Pulmonary artery endothelial cell (primary cell): ENCODE measurements around the gene THBS4. TPM values are rescaled to one million over a fixed set of nuclear protein-coding genes. Genes with fewer than 3 reads are reported as not detected.
"Not testable (repeated sequence)": the region's sequence is repeated elsewhere in the genome, so short reads cannot be mapped to it uniquely, and the experiment has no call there.

Experiments
- DNase-seq: peaks from one replicate; pipeline ENCODE4 v3.0.0-alpha.2; 2011; ENCODE audit warnings: low read depth, low spot score
- total RNA-seq: library from RNA; depleted of rRNA; stranded (reverse); fragments of >200 nt; gene quantifications from 2 replicates; pipeline ENCODE4 v1.2.3, GENCODE V29; 2014

THBS4 gene
- total RNA-seq, 1 donor from 2014 or later = under 0.01 TPM

DNA sequence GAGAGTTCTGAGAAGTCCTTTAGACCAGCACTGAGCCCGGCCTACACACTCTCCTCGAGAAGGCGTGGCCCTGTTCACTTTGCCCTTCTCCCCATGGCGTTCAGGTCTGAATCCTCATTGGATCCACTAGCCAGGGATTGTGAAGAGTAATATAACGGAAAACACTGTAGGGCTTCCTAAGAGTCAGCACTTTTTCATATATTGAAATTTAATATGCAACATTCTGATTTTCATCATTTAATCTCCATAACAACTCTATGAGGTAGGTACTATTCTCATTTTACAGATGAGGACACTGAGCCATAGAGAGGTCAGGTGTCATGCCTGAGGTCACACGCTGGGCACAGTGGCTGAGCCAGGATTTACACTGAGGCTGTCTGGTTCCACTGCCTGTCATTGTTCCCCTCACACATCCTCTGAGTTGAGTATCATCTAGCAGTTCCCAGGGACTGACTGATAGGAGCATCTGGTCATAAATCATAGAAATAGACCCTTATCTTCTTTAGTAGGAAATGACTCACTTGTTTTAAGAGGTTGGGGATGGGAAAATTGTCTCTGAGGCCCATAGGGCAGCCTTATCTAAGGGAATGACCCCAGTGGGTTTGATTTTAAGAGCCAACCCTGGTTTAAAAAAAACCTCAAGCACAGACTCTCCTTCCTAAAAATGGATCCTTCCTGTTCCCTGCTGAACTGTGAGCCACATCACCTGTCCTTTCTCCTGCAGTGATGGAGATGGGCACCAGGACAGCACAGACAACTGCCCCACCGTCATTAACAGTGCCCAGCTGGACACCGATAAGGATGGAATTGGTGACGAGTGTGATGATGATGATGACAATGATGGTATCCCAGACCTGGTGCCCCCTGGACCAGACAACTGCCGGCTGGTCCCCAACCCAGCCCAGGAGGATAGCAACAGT lies 41.2 kb downstream of the THBS4 start:
- no peak for DNase-seq

DNA sequence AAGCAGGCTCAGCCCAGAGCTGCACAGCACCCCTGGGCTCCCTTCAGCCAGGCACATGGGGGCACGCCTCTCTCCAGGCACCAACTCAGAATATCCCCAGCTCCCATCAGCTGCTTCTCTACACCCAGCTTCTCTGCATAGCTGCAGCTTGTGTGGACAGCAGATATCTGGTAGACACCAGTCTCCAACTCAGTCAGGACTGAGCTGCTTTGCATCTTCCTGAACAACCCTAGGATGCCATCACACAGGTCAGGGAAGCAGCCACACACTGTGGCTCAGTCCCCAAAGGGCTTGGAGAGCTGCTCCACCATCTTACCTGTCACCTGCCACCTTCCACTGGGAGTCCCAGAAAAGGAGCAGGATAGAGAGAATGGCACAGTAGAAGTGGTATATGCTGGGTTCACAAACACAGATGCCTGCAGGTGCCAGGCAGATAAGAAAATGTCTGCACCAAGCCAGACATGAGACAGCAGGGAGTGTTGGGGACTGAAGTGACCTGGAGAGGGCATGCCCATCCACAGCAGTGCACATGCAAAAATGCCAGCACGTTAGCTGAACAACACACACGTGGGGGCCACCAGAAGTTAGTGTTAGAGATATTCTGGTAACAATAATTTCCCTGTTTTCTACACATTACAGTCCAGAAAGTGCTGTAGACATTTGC lies 42.0 kb downstream of the THBS4 start:
- DNase-seq = no peak

DNA sequence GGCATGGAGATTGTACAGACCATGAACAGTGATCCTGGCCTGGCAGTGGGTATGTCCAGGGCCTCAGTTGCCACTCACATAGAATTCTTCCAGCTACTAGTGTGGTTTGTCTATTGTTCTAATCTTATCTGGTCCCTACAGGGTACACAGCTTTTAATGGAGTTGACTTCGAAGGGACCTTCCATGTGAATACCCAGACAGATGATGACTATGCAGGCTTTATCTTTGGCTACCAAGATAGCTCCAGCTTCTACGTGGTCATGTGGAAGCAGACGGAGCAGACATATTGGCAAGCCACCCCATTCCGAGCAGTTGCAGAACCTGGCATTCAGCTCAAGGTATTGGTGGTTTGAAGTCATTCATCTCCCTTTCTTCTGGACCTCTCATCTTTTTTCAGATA lies 43.8 kb downstream of the THBS4 start:
- DNase-seq = no peak

DNA sequence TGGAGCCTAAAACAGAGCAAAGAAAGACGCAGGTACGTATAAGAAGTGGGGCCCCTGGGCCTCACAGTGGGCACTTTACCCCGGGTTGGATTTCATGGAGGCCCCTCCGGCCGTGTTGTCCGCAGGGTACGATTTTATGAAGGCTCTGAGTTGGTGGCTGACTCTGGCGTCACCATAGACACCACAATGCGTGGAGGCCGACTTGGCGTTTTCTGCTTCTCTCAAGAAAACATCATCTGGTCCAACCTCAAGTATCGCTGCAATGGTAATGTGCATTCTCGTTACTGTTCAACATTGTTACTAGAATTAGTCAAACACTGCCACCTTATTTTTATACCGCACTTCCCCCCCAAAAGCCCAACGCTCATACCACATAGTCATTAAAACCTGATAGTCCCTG lies 47.1 kb downstream of the THBS4 start:
- DNase-seq = no peak

DNA sequence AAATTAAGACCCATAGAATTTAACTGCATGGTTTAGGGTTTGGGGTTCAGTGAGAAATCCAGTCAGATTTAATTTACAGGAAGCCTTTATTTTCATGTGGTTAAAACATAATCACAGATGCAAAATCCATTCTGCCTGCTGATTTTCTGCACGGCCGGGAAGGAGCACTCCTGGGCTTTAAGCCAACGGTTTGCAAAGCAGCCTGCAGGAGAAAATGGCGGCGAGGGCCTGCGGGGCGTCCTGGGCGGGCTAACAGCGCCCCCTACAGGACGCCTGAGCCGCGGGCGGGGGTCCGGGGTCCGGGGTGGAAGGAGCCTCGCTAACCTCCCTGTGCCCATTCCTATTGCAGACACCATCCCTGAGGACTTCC lies 47.6 kb downstream of the THBS4 start:
- peak; percentile 22 for DNase-seq

DNA sequence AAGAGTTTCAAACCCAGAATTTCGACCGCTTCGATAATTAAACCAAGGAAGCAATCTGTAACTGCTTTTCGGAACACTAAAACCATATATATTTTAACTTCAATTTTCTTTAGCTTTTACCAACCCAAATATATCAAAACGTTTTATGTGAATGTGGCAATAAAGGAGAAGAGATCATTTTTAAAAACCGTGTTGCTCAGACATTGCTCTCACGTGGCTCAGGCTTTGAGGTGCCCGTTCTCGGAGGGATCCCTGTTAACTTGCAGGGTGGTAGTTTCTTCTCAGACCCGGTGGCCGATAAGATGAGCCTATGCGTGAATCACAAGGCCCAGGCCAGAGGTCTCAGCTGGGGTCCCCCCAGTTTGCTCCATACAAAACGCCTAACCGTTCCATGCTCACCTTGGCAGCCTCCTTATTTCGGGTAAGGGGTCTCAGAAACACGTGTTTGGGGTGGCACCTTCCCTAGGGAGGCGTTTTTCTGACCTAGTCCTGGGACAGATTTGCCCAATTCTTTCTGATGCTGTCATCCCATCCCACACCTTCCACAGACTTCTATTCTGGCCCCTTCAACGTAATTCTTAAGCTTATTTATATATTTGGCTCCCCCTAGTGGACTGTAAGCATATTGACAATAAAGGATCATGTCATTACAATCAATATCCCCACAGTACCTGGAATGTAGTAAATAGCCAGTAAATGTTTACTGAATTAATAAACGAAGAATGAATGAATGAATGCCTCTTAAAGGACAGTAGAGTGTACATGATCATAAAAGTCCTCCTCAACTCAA lies 48.1 kb downstream of the THBS4 start:
- DNase-seq = no peak

DNA sequence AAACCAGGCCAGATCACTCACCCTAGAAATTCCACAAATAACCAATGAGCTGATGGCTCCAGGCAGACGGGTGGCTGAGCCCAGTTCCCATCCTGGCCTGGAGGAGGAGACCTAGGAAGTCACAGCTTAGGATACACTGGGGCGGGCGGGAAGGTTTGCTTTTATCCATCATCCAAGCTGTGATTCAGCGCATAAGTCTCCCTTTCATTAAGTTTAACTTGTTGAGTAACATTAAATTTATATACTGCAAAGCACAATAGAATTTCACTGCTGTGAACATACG lies 55.7 kb downstream of the THBS4 start:
- DNase-seq = no peak

DNA sequence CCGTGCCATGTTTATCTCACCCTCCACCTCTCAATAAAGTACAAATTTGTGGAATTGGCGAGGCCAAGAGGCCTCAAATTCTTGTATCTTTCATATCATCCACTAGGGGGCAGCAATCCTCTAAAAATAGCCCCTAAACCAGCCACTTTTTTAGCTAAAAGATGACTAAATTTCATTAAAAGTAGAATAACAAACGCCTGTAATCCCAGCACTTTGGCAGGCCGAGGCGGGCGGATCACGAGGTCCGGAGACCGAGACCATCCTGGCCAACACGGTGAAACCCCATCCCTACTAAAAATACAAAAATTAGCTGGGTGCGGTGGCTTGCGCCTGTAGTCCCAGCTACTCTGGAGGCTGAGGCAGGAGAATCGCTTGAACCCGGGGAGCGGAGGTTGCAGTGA lies 56.6 kb downstream of the THBS4 start:
- DNase-seq = peak; percentile 5

DNA sequence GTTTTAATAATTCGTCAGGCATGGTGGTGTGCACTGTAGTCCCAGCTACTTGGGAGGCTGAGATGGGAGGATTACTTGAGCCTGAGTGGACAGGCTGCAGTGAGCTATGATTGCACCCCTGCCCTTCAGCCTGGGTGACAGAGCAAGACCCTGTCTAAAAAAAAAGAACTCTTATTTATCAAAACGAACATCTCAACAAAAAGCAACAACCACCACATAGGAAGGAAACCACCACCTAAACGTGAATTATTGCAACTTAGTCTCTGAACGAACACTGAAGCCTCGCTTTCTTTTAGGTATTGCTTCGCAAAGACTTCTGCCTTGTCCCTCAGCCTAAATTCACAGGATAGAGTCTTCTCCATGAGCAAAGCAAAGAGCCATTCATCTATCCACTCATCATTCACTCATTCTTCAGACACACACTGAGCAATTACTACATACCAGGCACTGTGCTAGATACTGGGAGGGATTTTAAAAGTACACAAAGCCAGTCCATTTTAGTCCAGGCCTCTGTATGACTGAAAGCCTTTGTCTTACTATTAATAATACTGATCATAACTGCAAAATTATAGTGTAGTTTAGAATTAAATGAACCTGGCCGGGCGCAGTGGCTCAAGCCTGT lies 57.4 kb downstream of the THBS4 start:
- no peak for DNase-seq

DNA sequence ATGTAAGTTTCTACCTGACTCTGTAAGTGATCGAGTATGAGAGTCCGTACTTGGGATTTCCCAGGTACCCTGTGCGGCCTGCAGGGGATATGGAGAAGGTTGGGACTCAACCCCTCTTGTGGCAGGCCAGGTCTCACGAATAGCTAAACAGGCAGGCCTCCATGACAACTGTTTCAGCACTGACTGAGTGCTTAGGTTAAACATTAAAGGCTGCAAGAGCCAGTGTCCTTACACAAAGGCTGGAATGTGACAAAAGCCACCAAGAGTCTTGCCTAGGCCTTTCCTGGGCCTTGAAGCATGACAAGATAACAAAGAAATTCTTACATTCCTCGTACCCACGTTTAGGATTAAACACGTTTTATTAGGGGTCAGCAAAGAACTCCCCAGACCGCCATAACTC lies 58.6 kb downstream of the THBS4 start:
- no peak for DNase-seq

DNA sequence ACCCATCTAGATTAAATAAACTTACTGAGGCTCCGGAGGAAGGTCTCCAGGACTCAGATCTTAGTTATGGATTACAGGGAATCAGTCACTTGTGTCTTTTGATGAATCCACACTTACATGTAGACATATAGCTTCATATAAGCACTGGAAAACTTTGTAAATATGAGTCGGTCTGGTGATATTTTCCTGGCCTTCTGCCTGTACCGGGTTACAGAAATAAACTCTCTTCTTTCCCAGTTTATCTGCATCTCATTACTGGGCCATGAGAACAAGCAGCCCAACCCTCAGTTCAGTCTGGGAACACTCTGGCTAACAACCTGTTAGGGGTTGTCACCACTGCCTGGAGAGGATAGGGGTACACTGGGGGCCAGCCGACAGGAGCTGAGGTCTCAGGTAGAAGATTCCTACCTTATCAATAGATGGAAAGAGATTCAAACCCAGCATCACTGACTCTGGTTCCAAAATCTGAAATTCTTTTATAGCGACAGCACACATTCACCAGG lies 59.1 kb downstream of the THBS4 start:
- no peak for DNase-seq

DNA sequence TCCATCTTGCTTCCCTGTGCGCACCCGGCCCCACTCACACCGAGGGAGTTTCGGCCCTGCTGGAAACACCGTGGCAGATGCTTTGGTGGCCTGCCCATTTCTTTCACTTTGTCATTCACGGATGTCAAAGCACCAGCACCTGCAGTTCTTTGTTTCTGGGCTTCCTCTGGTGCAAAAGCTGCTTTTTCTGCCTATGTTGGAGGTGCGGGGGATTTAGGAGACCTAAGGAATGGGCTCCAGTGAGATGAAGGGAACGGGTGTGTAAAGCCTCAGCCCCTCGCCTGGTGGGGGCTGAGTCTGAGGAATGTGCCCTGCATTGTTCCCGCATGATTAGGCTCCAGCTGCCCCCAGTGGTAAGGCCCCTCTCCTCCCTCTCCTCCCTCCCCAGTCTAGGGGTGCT lies 62.3 kb downstream of the THBS4 start:
- DNase-seq = no peak

DNA sequence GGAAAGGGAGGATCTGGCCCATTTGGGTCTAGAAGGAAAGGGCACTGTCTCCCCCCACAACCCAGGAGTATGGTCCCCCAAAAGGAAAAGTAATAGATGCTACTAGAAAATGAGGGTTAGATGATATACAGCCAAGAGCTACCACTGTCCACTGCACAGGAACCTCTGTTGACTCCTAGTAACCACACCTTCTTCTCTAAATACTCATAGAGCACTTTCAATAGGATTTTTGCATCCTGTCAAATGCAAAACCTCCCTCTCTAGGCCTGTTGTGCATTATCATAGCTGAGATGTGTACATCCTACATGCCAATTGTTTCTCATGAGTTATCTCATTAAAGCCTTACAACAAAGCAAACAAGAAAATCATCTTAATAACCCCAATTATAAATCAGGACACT lies 66.8 kb downstream of the THBS4 start:
- no peak for DNase-seq

DNA sequence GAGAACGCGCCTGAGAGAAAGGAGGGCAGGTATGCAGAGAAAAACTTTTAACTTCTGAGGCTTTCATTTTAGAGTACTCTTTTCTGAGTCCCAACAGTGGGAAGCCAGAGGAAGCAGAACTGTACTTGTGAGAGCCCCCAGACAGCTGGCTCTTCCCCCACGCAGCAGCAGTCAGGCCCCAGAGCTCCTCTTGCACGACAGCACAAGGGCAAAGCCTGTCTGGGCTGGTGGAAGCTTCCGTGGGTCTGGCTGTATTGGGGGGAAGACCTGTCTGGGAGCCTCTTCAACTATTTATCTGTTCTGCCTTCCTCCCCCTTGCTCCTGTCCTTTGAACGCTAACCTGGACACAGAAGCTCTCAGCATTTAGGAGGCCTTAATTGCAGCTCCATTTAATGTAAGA lies 68.2 kb downstream of the THBS4 start:
- no peak for DNase-seq

DNA sequence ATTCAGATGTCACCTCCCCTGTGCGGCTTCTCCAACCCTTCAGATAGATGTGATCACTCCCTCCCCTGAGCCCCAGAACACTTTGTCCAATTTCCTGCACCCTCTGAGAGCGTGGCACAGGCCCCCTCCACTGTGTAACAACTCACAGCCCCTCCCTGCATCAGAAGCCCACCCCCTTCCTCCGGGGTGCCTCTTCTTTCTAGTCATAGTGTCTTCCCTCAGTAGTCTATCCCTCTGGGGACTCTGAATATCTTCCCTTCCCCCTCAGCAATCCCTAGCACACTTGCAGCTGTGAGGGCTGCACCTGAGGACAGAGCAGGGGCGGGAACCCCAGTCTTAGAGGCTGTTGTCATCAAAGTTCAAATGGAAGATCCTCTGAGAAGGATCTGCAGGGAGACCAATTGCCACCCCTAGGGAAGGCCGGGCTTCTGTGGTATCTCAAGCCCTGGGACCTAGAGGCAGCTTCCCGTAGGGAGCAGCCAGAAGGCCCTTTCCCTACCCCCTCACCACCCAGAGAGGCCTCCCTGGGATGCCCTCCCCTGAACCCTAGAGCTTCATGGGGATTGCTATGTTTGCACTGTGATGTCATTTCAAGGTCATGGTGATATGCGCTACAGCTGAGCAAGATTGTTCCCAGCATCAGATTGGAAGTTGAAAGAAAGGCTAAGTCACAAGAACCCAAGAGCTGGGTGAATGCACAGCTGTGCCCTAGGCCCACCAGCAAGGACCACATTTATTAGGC lies 70.7 kb downstream of the THBS4 start:
- DNase-seq = no peak

DNA sequence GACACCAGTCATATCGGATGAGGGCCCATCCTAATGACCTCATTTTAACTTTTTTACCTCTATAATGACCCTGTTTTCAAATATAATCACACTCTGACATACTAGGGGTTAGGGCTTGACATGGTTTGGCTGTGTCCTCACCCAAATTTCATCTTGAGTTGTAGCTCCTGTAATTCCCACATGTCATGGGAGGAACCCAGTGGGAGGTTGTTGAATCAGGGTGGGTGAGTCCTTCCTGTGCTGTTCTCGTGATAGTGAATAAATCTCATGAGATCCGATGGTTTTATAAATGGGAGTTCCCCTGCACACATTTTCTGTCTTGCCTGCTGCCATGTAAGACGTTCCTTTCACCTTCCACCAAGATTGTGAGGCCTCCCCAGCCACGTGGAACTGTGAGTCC lies 71.8 kb downstream of the THBS4 start:
- DNase-seq = no peak

DNA sequence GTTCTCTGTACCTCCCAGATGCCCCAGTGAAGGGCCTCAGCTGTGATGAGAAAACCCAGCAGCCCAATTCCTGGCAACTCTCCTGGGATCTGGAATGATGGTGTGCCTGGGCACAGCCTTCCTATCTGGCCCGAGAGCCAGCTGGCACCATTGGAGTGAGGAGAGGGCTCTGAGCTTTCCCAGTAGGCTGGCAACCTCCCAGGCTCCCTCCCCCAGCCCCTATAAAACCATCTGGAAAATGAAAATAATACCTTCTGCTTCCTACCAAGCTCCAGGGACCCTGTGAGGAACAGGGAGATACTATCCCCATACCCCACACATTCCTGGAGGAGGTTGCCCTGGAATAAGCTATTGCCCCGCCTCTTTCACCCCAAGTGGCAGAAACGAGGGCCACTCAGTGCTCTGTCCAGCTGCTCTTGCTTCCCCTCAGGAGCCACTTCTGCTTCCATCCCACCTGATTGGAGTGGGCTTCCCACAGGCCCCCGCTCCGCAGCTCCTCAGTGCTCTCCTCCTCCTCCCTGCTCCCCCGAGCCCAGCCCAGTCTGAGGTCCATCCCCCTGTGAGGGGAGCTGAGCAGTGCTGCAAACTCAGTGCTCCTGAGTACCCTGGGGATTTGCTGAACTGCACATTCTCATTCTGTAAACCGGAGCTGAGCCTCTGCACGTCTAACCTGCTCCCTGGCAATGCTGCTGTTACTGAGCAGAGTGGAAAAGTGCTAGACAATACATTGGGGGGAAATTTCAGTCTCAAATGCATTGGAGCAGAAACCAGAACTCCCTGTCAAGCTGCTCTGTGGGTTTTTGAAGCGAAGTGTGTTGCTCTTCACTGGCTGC lies 74.7 kb downstream of the THBS4 start:
- no peak for DNase-seq

DNA sequence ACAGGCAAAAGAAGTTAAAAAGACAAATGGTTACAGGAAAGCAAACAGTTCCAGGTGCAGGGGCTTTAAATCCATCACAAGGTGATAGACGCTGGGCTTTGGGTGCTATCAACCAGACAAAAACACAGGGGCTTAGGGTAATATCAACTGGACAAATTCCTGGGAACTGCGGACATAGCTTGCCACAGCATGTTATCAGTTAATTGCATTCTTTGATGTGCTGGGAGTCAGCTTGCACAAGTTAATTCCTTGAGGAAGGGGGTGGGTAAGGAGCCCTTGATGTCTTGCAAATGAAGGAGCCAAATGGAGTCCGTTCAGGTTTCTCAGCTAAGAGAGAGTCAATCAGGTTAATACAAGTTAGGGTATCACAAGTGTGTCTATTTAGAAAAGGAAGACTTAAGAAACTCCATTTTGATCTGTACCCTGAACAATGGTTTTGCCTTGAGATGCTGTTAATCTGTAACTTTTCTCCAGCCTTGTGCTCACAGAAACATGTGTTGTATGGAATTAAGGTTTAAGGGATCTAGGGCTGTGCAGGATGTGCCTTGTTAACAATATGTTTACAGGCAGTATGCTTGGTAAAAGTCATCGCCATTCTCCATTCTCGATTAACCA lies 76.3 kb downstream of the THBS4 start:
- DNase-seq = not testable (repeated sequence)

DNA sequence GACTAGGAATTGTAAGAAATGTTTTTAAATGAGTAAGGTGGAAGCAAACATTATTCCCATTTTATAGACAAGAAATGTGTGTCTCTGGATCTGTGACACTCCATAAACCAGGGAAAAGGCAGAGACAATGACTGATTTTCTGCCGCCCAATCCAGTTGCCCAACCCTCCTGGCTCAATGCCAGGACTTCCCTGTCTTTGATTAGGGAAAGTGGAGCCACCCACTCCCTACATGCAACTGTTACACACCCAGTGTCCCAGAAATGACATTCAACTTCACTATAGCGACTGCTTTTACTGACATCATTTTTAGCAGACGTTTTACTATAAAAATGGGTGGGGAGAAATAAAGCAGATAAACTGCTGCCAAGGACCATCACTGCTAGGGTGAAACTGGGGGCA lies 79.7 kb downstream of the THBS4 start:
- DNase-seq = no peak

DNA sequence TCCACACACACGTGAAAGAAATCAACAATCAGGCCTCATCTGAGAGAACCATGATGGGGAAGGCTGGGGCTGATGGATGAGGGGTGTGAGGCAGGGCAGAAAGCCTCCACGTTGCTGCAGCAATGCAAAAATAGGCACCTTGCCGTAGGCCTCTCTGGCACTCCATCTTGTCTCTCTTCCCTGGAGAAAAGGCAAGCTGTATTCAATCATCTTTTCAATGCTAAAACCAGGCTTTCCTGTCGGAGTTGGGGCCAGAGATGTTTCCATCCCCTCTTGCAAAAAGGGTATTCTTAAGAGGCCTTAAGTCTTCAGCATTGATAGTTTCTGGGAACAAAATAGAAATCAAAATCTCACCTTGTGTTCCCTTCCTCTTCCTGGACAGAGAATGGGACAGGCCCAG lies 80.9 kb downstream of the THBS4 start:
- DNase-seq = no peak
